Epithelial cell of esophagus (primary cell): ENCODE measurements around the gene SIM2.

Experiments used
- DNase-seq: peaks from one replicate; pipeline ENCODE4 v3.0.0; 2010; ENCODE audit warnings: low read depth
- H3K4me3 ChIP-seq: 2 replicates; pipeline ENCODE4 v1.5.1; 2011; ENCODE audit warnings: mild to moderate bottlenecking, low read length, control low read depth
- CTCF ChIP-seq: IDR thresholded peaks from 2 replicates; pipeline ENCODE4 v1.5.1; 2011; ENCODE audit warnings: low read depth, mild to moderate bottlenecking, low read length, control low read depth, inconsistent platforms; ENCODE audit not compliant: insufficient read depth; ENCODE audit errors: missing control alignments

Gene SIM2

DNA sequence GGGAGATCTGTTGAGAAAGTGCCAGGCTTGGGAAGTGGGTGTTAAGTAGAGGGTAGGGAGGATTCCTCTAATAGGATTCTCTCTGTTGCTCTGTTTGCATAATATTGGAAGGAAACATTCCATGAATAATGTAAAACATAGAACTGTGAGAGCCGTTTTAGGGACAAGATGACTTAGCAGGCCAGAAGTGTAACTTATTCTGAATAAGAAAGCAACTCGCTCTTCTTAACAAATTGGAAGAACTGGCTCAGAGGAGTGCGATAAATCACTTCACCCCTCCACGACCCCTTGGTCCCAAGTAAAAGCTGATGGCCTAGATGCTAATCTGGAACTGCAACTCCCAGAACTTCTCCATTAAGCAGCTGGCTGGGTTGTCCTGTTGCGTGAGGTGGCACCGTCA, 19.1 kb downstream of the SIM2 start:
- no peak for DNase-seq
- TF ChIP-seq CTCF: no peak
- no peak overlapping the region for H3K4me3 ChIP-seq

- DNase-seq: peak; percentile 66
- no peak overlapping the region for H3K4me3 ChIP-seq
- TF ChIP-seq CTCF: no peak
Observed at GRCh38 chr21:36718951-36719501, 20.1 kb downstream of the SIM2 start.

- DNase-seq: no peak
- no peak overlapping the region for H3K4me3 ChIP-seq
- TF ChIP-seq CTCF: no peak
Observed at GRCh38 chr21:36719614-36720013, 20.7 kb downstream of the SIM2 start.

GRCh38 chr21:36721817-36722216, 22.9 kb downstream of the SIM2 start:
- H3K4me3 ChIP-seq: no peak overlapping the region
- DNase-seq: no peak
- no peak for TF ChIP-seq CTCF

GRCh38 chr21:36722370-36723368, 23.8 kb downstream of the SIM2 start:
- H3K4me3 ChIP-seq: no peak overlapping the region
- TF ChIP-seq CTCF: no peak
- DNase-seq: no peak

GRCh38 chr21:36723371-36723881, 24.5 kb downstream of the SIM2 start:
- no peak for TF ChIP-seq CTCF
- no peak for DNase-seq

More at GRCh38 chr21:36723371-36723881, 24.5 kb downstream of the SIM2 start:
- H3K4me3 ChIP-seq: no peak overlapping the region
